GM13977 (cell line): Measurements from ENCODE around the gene GALNT13.

Source experiments
- DNase-seq: peaks from one replicate; pipeline ENCODE4 v3.0.0; 2012; ENCODE audit warnings: low spot score
- CTCF ChIP-seq: IDR thresholded peaks from 2 replicates; pipeline ENCODE4 v1.5.1; 2012; ENCODE audit warnings: mild to moderate bottlenecking, control low read depth; ENCODE audit not compliant: insufficient read depth; ENCODE audit errors: extremely low read depth, missing control alignments
- in situ Hi-C: fragments of 300-500 bp; cut with MboI; formaldehyde crosslinking; loops from one replicate; pipeline ENCODE4 v1.12.0; 2022; ENCODE audit warnings: low sequenced_read_pairs, low pct_unique_long_range_greater_than_20kb, mixed read lengths, inconsistent platforms; ENCODE audit not compliant: unreplicated experiment

Gene GALNT13

GRCh38 chr2:154158101-154158500, 286.4 kb downstream of the GALNT13 start:
- in situ Hi-C loops: no loop called here
- TF ChIP-seq CTCF: no peak
- no peak for DNase-seq

GRCh38 chr2:154161286-154161685, 289.6 kb downstream of the GALNT13 start:
- DNase-seq: no peak
- in situ Hi-C loops: no loop called here
- no peak for TF ChIP-seq CTCF

DNA sequence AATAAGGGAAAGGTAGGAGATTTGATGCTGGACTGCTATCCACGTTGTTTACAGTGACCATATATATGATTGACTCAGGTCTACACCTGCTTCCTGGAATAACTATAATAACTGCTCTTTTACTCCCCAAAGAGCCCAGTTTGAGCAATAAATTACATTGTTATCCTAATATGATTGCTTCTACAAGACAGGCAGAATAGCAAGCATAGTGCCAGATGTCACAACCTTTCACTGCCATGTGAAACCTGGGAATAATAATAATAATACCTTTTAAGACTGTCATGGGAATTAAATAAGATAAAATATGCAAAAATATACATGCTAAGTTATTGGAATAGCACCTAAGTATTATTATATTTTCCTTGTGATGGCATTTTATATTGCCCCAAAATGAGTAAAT, 298.7 kb downstream of the GALNT13 start:
- in situ Hi-C loops: no loop called here
- TF ChIP-seq CTCF: no peak
- DNase-seq: no peak

DNA sequence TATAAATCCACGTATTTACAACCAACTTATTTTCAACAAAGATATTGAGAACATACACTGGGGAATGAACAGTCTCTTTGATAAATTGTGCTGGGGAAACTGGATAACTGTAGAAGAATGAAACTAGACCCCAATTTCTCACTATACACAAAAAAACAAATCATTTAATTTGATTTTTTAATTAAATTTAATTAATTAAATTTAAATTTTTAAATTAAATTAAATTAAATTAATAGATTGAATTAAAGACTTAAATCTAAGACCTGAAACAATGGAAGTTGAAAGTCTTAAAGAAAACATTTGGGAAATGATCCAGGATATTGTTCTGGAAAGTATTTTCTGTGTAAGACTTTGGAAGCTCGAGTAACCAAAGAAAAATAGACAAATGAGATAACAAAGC, 301.4 kb downstream of the GALNT13 start:
- in situ Hi-C loops: no loop called here
- no peak for TF ChIP-seq CTCF
- DNase-seq: no peak

- in situ Hi-C loops: no loop called here
- no peak for TF ChIP-seq CTCF
- no peak for DNase-seq
Measured at GRCh38 chr2:154173919-154174318, 302.2 kb downstream of the GALNT13 start.

DNA sequence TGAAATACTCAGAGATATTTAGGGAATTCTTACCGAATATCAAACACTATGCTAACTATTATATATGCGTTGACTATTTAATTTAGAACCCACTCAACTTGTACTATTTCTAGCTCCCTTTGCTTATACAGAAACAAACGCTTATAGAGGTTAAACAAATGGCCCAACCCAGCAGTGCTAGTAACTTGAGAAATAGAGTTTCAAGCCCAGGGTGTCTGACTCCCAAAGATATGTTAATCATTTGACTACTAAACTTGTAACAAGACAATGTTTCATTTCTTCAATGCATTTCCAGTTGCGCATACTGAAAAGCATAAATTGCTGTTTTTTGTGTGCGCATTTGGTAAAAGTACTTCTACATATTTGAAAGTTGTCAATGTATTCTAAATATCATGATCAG, 310.3 kb downstream of the GALNT13 start:
- no peak for TF ChIP-seq CTCF
- in situ Hi-C loops: no loop called here
- no peak for DNase-seq

GRCh38 chr2:154187948-154188347, 316.2 kb downstream of the GALNT13 start:
- in situ Hi-C loops: no loop called here
- no peak for TF ChIP-seq CTCF
- DNase-seq: no peak
